Fibroblast of skin of left quadriceps (primary cell): Measurements from ENCODE around the gene CNTNAP2.
A peak's percentile ranks its signal among the peaks of the same experiment; 100 is the strongest.

Source experiments
- DNase-seq, 2 experiments: peaks; one replicate each; pipeline ENCODE4 v3.0.0-alpha.2; 2013; ENCODE audit warnings: low read depth in 2 of 2

The CNTNAP2 gene

GRCh38 chr7:146290746-146291145 is 174.1 kb downstream of the CNTNAP2 start:
- no peak for DNase-seq

- no peak for DNase-seq
Measured at GRCh38 chr7:146291900-146292299, 175.3 kb downstream of the CNTNAP2 start.

- no peak for DNase-seq
Measured at GRCh38 chr7:146296028-146296427, 179.4 kb downstream of the CNTNAP2 start.

GRCh38 chr7:146314962-146315361 is 198.4 kb downstream of the CNTNAP2 start:
- no peak for DNase-seq

DNA sequence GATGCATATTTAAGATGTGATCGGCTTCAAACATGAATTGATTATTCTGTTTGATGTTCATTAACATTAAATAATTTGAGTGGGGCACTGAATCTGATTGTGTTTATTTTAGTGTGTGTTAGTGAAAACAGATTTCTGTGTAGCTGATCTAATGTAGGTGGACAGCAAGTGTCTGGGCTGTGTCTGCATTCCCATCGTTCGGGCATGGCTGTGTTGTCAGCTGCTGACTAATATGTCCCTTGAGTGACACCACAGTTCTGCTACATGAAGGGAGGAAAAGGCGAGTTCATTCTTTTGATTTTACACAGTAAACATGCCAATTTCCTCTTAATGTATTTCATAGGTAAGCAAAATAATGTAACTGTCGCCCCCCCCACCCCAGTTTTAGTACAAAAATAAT is 203.0 kb downstream of the CNTNAP2 start:
- DNase-seq = no peak

- DNase-seq = no peak
Measured at GRCh38 chr7:146321301-146321700, 204.7 kb downstream of the CNTNAP2 start.

DNA sequence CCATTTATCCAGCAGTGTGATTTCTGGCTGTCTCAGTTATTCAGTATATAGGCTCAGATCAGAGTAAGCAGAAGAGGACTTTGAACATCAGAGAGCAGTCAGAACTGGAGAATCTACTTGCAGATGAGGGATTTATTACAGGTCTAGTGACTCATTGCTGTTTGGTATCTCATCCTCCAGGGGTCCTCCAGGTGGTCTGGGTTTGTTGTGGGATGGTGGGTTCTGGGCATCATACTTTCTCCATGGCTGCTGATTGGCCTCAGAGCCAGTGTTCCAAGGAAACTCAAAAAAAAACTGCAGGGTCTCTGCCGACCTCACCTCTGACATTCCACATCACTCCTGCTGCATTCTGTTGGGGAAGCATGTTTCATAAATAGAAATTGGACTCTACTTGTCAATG is 214.8 kb downstream of the CNTNAP2 start:
- DNase-seq = no peak

- no peak for DNase-seq
Measured at GRCh38 chr7:146345251-146345650, 228.7 kb downstream of the CNTNAP2 start.

- DNase-seq = no peak
Measured at GRCh38 chr7:146346096-146346495, 229.5 kb downstream of the CNTNAP2 start.

GRCh38 chr7:146355216-146355615 is 238.6 kb downstream of the CNTNAP2 start:
- no peak for DNase-seq

DNA sequence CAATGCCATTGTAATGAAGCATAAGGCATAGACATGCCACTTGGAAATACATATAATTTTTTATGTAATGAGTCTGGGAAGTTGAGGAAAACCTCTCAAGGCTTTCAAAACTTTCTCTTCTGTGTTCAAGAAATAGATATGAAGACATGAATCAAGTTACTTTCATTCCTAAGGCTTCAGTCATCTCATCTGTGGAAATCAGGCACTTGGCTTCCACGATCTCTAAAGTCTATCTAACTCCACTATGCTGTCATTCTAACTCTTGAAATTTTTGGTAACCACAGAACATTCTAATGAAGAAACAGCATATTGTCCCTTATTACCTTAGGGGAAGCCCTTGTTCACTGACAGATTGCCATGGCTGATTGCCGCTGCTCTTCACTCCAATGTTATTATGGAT is 242.6 kb downstream of the CNTNAP2 start:
- DNase-seq = no peak

GRCh38 chr7:146366938-146367337 is 250.3 kb downstream of the CNTNAP2 start:
- DNase-seq = peak; percentile 62 to 64

GRCh38 chr7:146370171-146370570 is 253.6 kb downstream of the CNTNAP2 start:
- DNase-seq = no peak

DNA sequence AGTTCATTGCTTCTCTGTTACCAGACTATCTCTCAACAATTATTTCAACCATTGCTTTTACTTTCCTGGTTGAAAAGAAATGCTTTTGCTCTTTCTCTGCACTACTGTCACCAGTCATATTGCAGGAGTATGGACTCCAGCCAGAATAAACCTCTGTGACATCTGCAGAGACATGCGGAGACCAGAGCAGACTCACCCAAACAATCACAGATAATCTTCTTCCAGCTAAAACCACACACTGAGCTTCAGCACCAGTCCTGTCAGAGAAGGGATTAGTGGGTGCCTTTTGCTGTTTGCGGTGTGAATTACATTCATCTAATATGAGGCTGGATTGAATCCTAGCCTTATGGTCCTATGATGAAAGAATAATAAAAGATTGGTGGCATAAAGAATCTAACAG is 258.6 kb downstream of the CNTNAP2 start:
- peak in 1 of 2 experiments; percentile 20 for DNase-seq

DNA sequence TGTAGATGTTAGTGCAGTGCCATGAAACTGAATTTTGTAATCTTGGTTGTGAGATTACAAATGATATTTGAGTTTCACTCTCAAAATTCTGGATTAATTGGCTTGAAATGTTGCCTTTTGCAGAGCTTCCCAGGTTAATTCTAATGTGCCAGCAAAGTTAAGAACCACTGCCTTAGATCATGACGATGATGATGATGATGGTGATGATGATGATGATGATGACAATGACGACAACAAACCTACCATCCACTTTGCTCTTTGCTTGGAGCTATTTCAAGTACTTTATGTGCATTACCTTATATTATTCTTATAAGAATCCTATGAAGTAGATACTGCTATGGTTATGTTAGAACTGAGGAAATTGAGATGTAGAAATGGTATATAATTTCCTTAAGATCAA is 261.6 kb downstream of the CNTNAP2 start:
- no peak for DNase-seq

DNA sequence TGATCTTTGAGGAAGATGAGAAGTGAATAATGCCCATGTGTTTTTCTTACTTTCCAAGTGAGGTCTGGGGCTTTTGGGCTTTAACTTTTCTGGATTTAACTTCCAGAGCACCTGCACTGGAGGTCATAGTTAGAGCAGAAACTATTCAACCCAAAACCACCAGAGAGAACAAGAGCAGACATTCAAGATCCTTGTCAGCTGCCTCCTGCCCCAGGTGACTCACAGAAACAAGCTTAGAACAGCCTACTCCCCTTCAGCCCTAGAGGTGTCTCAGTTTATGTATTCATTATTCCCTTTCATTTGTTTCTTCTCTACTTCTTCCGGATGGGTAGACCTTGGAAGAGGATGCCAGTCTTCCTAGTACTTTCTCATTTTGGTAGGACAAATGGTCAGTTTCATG is 270.5 kb downstream of the CNTNAP2 start:
- DNase-seq = no peak

GRCh38 chr7:146388928-146389327 is 272.3 kb downstream of the CNTNAP2 start:
- no peak for DNase-seq

GRCh38 chr7:146393346-146393745 is 276.7 kb downstream of the CNTNAP2 start:
- DNase-seq = no peak

DNA sequence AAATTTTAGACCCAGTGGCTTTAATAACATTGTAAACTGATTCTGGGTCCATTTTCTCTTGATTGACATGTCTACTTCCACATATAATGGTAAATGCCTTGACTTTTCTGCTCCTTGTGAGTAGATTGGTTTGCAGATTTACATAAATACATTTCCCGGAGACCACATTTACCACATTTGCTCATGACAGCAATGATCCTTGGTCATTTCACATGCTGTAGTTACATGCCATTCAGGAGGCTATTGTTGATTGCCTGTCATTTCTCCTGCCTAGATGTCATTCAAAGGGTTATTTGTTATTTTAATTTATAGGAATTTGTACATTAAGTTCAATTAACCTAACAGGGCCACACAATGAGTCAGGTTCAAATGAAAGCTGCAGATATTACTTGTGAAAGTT is 280.5 kb downstream of the CNTNAP2 start:
- no peak for DNase-seq

DNA sequence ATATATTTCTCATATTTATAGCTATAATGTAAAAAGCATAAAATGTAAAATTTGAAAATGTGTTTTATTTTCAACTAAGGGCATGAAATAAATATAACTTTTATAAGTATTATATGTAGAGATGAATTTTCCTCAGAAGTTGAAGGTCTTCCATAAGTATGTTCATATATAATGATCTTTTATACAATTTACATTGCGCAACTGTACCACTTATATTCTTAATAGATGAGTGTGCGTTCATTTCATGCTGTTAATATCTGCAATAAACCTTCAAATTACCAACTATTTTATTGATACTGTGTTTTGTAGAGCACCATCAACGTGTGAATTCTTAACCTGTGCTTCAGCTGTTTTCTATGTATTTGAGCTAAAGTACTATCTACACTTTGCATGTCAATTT is 285.3 kb downstream of the CNTNAP2 start:
- no peak for DNase-seq

- DNase-seq = no peak
Measured at GRCh38 chr7:146405737-146406136, 289.1 kb downstream of the CNTNAP2 start.

DNA sequence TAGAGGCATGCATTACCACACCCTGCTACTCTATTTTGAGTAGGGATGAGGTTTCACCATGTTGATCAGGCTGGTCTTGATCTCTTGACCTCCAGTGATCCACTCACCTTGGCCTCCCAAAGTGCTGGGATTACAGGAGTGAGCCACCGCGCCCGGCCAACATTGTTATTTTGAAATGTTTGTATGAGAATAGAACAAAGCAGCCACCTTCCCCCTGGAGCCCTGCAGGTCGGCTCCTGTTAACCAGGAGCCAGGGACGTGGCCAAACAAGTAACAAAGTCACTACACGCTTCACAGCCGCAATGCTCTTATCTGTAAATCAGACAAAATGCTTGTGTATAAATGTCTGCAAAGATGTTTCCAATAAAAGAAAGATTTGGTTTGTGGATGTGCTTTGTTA is 295.4 kb downstream of the CNTNAP2 start:
- no peak for DNase-seq

DNA sequence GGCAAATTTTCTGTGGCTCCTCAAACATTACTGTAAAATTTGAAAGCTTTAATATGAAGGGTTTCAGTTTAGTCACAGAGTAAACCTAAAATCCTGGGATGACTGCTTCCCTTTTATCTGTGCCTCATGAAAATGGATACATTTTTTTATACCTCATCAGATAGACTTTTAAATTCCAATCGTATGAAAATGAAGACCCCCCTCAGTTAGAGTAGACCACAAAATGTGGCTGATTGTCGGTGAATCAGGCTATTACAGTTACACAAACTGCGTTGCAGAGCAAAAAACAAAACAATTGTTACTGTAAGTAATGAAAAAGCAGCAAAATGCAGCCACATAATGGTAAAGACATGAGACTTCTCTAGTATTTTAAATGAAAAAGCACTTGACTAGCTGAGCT is 296.2 kb downstream of the CNTNAP2 start:
- peak in 1 of 2 experiments; percentile 20 for DNase-seq

DNA sequence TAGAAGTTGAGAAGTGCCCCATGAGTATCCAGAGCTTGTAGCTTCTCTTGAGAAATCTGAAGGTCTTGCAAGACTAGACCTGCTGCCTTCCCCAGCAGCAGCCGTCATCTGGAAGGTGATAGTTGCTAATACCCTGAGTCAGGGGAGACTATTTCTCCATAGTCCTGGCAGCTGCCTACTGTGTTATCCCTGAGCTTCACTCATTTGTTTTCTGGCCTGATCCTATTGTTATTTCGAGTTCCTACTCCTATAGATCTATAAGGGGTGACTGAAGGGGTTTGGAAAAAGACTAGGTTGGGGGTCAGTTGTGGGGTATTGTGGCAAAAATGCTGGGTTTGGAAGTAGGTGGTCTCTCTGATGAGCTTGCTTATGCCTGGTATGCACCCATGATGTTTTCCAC is 297.8 kb downstream of the CNTNAP2 start:
- DNase-seq = no peak

GRCh38 chr7:146414937-146415336 is 298.3 kb downstream of the CNTNAP2 start:
- no peak for DNase-seq
